GM12892 (cell line): ENCODE measurements around the gene RPS6KB2. TPM values are rescaled to one million over a fixed set of nuclear protein-coding genes. Genes with fewer than 3 reads are reported as not detected.
A peak's percentile ranks its signal among the peaks of the same experiment; 100 is the strongest.

Experiments used
- DNase-seq: peaks from one replicate; pipeline ENCODE4 v3.0.0; 2011; ENCODE audit not compliant: insufficient read length
- FAIRE-seq: peaks from 2 replicates; lab custom pipeline; 2011; peaks lifted over from hg19 to GRCh38; lab: Jason Lieb, UNC
- POLR2A ChIP-seq: IDR thresholded peaks from 2 replicates; pipeline ENCODE4 v1.6.1; 2011; ENCODE audit warnings: low read depth, low read length, control low read depth
- POLR2AphosphoS5 ChIP-seq: IDR thresholded peaks from 2 replicates; pipeline ENCODE4 v1.6.1; 2011; ENCODE audit warnings: low read depth, low read length, control low read depth
- TAF1 ChIP-seq: IDR thresholded peaks from 2 replicates; pipeline ENCODE4 v1.6.1; 2011; ENCODE audit warnings: low read depth, mild to moderate bottlenecking, control low read depth, low read length, borderline replicate concordance
- polyA plus RNA-seq: library from polyadenylated mRNA; unstranded; fragments of >200 nt; gene quantifications from one replicate; pipeline ENCODE4 v1.2.1, GENCODE V29; 2012; ENCODE audit warnings: missing spikeins, inconsistent platforms; ENCODE audit not compliant: missing spikeins

Gene RPS6KB2
- 37.8 TPM for polyA plus RNA-seq

DNA sequence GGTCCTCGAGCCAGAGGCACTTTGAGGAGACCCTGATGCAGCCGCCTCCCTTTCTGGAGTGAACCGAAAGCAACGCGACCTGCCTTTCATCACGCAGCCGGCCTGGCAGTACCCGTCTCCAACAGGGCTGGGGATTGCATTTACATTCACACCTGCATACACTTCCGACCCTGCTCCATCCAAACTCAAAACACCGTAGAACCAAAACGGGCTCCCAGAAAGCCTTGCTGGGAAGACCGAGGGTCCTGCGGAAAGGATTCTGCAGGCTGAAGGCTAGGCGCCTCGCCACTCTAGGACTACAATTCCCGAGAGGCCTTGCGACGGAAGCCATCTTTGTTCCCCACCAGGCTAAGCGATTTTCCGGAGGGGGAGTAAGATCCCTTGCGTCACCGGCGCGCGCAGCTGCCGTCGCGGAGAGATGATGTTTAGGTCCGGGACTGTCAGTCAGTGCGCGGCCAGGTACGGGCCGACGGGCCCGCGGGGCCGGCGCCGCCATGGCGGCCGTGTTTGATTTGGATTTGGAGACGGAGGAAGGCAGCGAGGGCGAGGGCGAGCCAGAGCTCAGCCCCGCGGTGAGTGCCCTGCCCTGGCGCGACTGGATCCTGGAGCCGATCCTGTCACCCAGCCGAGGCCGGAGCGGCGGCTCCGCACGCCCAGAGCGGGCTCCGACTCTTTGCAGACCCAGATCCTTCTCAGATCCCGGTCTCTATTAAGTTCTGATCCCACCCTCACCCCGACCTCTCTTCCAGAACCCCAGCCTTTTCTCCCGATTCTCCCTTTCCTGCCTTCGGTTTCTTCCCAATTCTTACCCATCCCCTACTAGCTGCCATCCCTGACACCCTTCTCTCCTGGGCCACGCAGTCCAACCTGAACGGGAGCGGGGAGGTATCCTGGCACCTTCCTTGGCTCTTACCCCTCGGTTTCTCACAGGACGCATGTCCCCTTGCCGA is at the start of gene RPS6KB2:
Gene RPS6KB2 (plus strand): TSS at position 443 of the 950 bp plus-strand sequence. CDS start 52 bp downstream, at position 495.
- DNase-seq = peak; percentile 100
- TF ChIP-seq TAF1 (peak; percentile 76), POLR2AphosphoS5 (no peak), POLR2A (peak; percentile 81)
- peak; percentile 100 for FAIRE-seq

DNA sequence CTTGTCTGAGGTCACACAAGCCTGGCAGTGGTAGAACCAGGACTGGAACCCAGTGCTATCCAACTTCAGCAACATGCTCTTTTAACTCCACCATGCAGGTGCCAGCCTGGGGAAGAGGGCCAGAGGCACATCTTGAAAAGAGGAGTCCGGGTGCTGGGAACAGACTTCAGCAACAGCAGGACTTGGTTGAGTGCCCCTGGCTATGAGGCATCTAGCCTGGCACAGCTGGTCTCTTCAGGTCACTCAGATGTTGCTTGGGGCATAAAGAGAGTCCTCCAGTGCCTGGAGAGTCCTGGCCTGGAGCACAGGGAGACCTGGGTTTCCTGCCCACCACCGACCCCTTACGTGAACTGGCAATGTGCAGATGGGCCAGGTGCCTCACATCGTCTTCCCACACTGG is 49.8 kb upstream of the RPS6KB2 start:
- TF ChIP-seq POLR2A (no peak), TAF1 (no peak), POLR2AphosphoS5 (no peak)
- FAIRE-seq (no peak), DNase-seq (no peak)

DNA sequence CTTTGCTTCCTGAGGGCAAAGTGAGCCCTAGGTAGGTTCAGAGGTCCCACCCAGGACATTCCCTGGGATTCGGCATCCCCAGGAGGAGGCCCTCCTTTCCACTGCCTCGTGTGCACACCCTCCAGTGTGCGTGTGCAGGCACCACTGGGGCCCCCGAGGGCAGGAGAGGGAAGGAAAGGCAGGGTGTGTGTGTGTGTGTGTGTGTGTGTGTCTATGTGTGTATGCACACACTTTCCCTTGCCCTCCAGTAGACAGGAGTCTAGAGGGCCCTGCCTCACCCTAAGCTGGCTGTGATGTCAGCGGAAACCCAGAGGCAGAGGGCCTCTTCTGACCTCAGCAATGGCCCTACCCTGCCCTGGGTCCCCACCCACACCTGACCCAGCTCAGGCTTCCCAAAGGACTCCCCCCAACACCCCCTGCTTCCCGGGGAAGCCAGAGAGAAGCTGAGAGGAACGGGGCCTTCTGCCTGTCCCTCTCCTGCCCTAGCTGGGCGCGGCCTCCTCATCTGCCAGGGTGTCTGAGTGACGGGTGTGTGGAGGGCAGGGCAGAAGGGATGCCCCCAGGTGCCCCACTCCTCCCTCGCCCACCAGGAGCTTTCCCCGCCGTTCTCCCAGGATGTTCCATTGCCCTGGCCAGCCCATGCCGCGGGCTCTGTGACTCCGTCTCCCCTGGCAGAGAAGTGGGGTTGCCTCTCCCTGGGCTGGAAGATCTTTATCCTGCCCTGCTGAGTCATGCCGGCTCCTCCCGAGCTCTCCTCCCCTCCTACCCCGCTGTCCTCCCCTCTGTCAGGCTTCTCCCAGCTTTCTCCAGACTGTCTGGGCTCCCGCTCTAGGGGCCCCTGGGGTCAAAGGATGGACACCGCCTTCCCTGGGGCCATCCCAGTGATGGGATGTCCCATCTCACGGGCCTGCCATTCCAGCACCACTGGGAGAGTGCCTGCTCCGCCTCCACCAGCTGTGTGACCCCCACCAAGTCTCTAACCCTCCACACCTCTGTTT is 48.9 kb upstream of the RPS6KB2 start:
- TF ChIP-seq TAF1 (no peak), POLR2A (no peak), POLR2AphosphoS5 (no peak)
- DNase-seq (no peak), FAIRE-seq (no peak)

DNA sequence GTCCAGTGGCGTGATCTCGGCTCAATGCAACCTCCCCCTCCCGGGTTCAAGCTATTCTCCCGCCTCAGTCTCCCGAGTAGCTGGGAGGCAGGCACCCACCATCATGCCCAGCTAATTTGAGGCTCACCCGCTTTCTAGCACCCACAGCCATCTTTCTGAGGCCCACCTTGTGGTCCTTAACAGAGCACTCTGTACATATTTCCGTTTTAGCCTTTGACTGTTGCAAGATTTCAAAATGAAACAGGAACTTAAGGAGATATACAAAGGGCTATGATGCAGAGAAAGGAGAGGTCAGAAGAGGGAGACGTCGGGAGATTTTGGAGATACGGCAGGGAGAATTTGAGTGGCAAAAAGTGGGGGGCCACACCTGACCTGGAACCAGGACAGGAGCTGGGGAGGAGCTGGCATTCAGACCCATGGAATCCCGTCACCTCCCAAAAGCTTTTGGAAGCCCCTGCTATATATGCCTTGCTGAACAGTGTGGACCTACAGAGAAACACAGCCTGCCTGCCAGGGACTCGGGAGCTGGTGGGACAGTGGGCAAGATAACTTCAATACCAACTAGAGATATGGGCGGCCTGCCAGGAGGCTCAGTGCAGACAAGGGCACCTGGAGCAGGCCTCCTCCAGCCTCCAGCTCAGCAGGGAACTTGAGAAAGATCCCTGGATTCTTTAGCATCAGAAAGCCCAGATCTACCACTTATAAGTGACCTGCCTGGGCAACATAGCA is 46.9 kb upstream of the RPS6KB2 start:
- FAIRE-seq = peak; percentile 86
- DNase-seq = no peak
- TF ChIP-seq POLR2A (0 out of 2 replicates have a peak, but pooled peaks have one; percentile 24), TAF1 (0 out of 2 replicates have a peak, but pooled peaks have one; percentile 23), POLR2AphosphoS5 (no peak)

DNA sequence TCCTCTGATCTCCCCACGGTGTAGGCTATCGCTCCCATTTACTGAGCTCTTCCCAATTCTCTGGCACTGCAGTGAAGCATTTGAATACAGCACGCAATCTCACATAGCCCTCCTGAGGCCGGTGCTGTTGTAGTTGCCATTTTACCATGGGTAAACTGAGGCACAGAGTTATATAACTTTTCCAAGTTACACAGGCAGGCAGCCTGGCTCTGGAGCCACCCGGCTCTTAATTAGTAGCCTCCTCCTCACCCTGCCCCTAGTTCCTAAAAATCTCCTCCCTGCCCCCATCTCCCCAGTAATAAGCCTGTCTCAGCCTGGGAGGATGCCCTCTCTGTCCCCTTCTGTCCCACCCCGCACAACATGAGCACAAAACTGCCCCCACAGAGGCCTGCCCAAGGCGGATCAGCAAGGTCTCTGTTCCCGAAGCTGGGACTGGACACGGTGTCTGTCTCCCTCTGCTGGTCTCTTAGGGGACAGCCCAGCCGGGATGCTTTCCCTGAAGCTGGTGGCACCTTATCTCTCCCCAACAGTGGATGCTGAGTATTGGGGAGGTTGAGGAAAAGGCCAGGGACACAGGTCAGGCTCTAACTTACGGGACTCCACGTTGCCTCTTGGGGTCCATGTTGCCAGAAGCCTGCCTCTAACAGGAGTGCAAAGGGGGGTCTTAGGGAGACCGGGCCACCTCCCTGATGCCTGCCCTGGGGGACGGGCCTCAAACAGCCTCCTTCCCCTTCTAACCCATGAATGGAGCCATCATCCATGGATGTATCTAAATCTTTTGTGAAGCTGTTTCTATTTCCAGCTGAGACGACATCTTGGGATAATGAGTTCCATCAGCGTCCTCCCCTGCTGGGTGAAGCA is 45.8 kb upstream of the RPS6KB2 start:
- TF ChIP-seq POLR2AphosphoS5 (no peak), TAF1 (no peak), POLR2A (no peak)
- DNase-seq (peak; percentile 74), FAIRE-seq (peak; percentile 96)

DNA sequence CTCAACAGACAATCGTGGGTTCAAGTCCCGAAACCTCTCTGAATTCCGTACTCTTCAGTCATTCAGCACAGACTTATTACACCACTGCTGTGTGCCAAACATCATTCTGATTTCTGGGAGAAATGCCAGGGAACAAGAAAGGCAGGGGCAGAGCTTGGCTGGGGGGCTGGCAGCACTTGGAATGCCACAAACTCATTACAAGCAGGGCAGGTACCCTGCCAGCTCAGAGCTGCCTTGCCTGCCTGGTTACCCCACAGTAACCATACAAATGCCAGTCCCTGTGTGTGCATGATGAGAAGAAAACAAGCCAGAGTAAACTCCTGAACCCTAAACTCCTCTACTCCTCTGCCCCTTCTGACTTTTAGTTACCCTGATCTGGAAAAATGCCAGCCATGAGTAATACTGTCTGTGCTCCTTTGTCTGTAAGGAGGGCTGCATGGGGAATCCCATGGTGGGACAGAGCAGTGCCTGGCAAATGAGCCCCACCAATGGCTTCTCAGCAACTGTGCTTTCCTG is 43.4 kb upstream of the RPS6KB2 start:
- no peak for TF ChIP-seq TAF1
- no peak for FAIRE-seq
- no peak for DNase-seq

DNA sequence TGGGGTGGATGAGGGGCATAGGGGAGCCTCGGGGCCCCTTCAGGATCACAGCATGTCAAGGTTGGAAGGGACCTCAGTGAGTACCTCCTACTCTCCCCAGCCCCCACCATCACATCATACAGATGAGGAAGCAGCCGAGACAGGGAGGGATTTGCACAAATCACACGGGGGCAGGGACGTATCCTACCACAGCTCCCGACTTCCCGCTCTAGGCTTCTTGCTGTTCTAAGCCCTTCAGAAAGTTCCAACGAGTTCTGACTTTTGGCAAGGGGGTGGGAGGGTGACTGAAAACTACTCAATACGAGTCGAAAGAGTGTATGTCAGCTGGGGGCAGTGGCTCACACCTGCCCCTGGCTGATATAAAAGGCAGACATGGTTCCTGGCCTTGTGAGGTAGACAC is 41.2 kb upstream of the RPS6KB2 start:
- FAIRE-seq (no peak), DNase-seq (no peak)
- no peak for TF ChIP-seq TAF1
- TF ChIP-seq POLR2A = no peak
- TF ChIP-seq POLR2AphosphoS5 = no peak

DNA sequence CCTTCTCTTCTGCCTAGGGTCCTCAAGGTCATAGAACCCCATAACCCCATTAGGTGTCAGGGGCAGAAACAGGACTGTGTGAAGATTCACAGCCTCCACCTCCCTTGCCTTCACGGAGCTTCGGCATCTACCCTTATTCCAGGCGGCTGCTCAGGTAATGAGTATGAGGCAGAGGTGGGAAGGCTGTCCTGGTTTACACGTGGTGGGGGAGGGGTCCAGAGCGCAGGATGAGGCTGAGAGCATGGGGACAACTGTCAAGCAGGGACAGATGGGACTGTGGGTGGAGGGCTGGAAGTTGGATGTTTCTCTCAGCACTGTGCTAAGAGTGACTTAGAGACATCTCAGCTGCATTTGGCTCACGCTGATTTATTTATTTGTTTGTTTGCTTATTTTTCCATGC is 40.8 kb upstream of the RPS6KB2 start:
- TF ChIP-seq POLR2AphosphoS5 = no peak
- no peak for TF ChIP-seq TAF1
- TF ChIP-seq POLR2A = no peak
- FAIRE-seq = no peak
- DNase-seq = no peak

DNA sequence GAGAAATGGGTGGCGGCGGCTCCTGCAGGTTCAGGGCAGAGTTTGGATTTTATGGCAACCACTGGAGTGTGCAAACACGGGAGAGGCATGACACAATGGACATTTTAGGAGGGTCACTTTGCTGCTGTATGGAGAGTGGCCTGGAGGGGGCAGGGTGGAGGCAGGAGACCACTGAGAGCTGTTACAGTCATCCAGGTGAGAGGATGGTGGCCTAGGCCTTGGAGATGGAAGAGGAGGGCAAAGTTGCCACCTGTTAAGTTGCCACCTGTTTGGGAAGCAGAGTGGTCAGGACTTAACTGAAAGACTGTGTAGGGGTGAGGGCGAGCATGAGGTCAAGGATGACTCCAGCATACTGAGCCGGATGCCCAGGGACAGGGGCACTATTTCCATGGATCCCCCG is 38.8 kb upstream of the RPS6KB2 start:
- peak; percentile 94 for FAIRE-seq

More for the DNA sequence above, 38.8 kb upstream of the RPS6KB2 start:
- no peak for TF ChIP-seq TAF1
- no peak for TF ChIP-seq POLR2A
- TF ChIP-seq POLR2AphosphoS5 = no peak
- DNase-seq = no peak
